Measurements from ENCODE around the gene RBAK.

RBAK gene

GRCh38 chr7:5117095-5117970, 71.7 kb downstream of the RBAK start:
- DNase-seq, result no peak
- Histone ChIP-seq H3K4me1 (ENCODE audit: control insufficient read depth, insufficient read depth, low read length, poor library complexity, severe bottlenecking) (no peaks in the 10 kb centered on the region), H3K27me3 (replicated peaks; ENCODE audit: control insufficient read depth, insufficient read depth, low read length, poor library complexity, severe bottlenecking) (no peaks in the 10 kb centered on the region), H3K36me3 (ENCODE audit: control insufficient read depth, insufficient read depth, low read length) (no peaks in the 10 kb centered on the region), H3K9me3 (ENCODE audit: control insufficient read depth, low read length) (no peaks in the 10 kb centered on the region), H3K4me3 (ENCODE audit: insufficient read depth, low read depth, low read length, poor library complexity, severe bottlenecking) (no peak overlapping the region), H3K27ac (ENCODE audit: insufficient read depth, low read length, poor library complexity, severe bottlenecking) (no peak overlapping the region)

Data from effector memory CD4-positive, alpha-beta T cell (primary cell).